ENCODE results near the gene ERI3. TPM values are rescaled to one million over a fixed set of nuclear protein-coding genes. Genes with fewer than 3 reads are reported as not detected.

ERI3 gene
- total RNA-seq, 1 donor from 2014 or later, result 58.3 TPM

- H3K9ac ChIP-seq (ENCODE audit: low read length), result no peak overlapping the region
- H3K4me1 ChIP-seq (ENCODE audit: insufficient read depth, low read length), result no peaks in the 10 kb centered on the region
- no peaks in the 10 kb centered on the region for H3K36me3 ChIP-seq (ENCODE audit: insufficient read depth, low read length)
- H3K9me3 Mint-ChIP-seq (ENCODE audit: unreplicated experiment), result no peaks in the 10 kb centered on the region
- no peaks in the 10 kb centered on the region for H3K27me3 Mint-ChIP-seq (ENCODE audit: low read depth, unreplicated experiment)
- no peak overlapping the region for H3K4me2 ChIP-seq (ENCODE audit: low read length)
- no peak for FAIRE-seq
- peaks cover 56% of the 10 kb centered on the region for H4K20me1 ChIP-seq (ENCODE audit: insufficient read depth, low read length)
- H2AFZ ChIP-seq (ENCODE audit: low read depth, low read length), result no peak overlapping the region
- no peak overlapping the region for H3K4me3 Mint-ChIP-seq (ENCODE audit: unreplicated experiment)
- no peaks in the 10 kb centered on the region for H3K27me3 ChIP-seq (ENCODE audit: insufficient read depth, low read length)
- peaks cover 2% of the 10 kb centered on the region for H3K4me1 Mint-ChIP-seq (ENCODE audit: low read depth, unreplicated experiment)
- no peak overlapping the region for H3K27ac Mint-ChIP-seq (ENCODE audit: unreplicated experiment)
- no peaks in the 10 kb centered on the region for H3K9me3 ChIP-seq (ENCODE audit: insufficient read depth, low read depth, low read length)
- DNase-seq (ENCODE audit: low read depth), result no peak
- TF ChIP-seq, protein P1, sequence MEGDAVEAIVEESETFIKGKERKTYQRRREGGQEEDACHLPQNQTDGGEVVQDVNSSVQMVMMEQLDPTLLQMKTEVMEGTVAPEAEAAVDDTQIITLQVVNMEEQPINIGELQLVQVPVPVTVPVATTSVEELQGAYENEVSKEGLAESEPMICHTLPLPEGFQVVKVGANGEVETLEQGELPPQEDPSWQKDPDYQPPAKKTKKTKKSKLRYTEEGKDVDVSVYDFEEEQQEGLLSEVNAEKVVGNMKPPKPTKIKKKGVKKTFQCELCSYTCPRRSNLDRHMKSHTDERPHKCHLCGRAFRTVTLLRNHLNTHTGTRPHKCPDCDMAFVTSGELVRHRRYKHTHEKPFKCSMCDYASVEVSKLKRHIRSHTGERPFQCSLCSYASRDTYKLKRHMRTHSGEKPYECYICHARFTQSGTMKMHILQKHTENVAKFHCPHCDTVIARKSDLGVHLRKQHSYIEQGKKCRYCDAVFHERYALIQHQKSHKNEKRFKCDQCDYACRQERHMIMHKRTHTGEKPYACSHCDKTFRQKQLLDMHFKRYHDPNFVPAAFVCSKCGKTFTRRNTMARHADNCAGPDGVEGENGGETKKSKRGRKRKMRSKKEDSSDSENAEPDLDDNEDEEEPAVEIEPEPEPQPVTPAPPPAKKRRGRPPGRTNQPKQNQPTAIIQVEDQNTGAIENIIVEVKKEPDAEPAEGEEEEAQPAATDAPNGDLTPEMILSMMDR (IDR thresholded peaks at IDR 0.05; ENCODE audit: insufficient read depth, low read depth, low read length), result no peak
- TF ChIP-seq EZH2 (IDR thresholded peaks at IDR 0.05; ENCODE audit: insufficient read depth, low read length), result no peak
- peaks cover 23% of the 10 kb centered on the region for H3K36me3 Mint-ChIP-seq (ENCODE audit: low read depth, unreplicated experiment)
- H3K27ac ChIP-seq (ENCODE audit: low read depth, low read length), result no peak overlapping the region
- H3K4me3 ChIP-seq (ENCODE audit: insufficient read depth, low read depth, low read length), result no peak overlapping the region
- H3K79me2 ChIP-seq (ENCODE audit: insufficient read depth, low read length), result no peaks in the 10 kb centered on the region
These were observed 94.3 kb downstream of the ERI3 start for GRCh38 chr1:44260792-44261170.

DNA sequence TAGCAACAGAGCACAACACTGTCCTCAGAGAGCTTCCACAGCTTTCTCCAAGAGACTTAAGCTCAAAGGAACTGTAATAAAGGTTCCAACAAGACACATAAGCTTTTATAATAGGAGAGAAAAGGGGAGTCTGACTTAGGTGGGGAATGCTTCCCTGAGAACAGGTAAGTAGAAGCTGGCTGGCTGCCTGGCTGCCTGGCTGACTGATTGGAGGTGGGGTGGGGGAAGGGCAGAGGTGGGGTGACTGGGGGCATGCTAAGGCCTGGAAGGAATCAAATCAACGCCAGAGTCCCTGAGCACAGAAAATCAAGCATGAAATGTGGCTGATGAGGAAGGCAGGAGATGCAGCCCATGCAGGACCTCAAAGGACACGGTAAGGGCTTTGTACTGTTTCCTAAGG lies 96.0 kb downstream of the ERI3 start:
- H3K27ac Mint-ChIP-seq (ENCODE audit: unreplicated experiment), result no peak overlapping the region
- DNase-seq (ENCODE audit: low read depth) (no peak), FAIRE-seq (no peak)
- Histone ChIP-seq H2AFZ (ENCODE audit: low read depth, low read length) (no peak overlapping the region), H3K4me1 (ENCODE audit: insufficient read depth, low read length) (no peaks in the 10 kb centered on the region), H3K9me3 (ENCODE audit: insufficient read depth, low read depth, low read length) (no peaks in the 10 kb centered on the region), H4K20me1 (ENCODE audit: insufficient read depth, low read length) (peaks cover 53% of the 10 kb centered on the region), H3K4me3 (ENCODE audit: insufficient read depth, low read depth, low read length) (no peak overlapping the region), H3K36me3 (ENCODE audit: insufficient read depth, low read length) (no peaks in the 10 kb centered on the region), H3K27ac (ENCODE audit: low read depth, low read length) (no peak overlapping the region), H3K79me2 (ENCODE audit: insufficient read depth, low read length) (no peaks in the 10 kb centered on the region), H3K4me2 (ENCODE audit: low read length) (no peak overlapping the region), H3K9ac (ENCODE audit: low read length) (no peak overlapping the region), H3K27me3 (ENCODE audit: insufficient read depth, low read length) (no peaks in the 10 kb centered on the region)
- no peak overlapping the region for H3K4me3 Mint-ChIP-seq (ENCODE audit: unreplicated experiment)
- H3K9me3 Mint-ChIP-seq (ENCODE audit: unreplicated experiment), result no peaks in the 10 kb centered on the region
- peaks cover 19% of the 10 kb centered on the region for H3K36me3 Mint-ChIP-seq (ENCODE audit: low read depth, unreplicated experiment)
- H3K27me3 Mint-ChIP-seq (ENCODE audit: low read depth, unreplicated experiment), result no peaks in the 10 kb centered on the region
- TF ChIP-seq EZH2 (IDR thresholded peaks at IDR 0.05; ENCODE audit: insufficient read depth, low read length), result no peak
- TF ChIP-seq, protein P1 (IDR thresholded peaks at IDR 0.05; ENCODE audit: insufficient read depth, low read depth, low read length), result no peak
- H3K4me1 Mint-ChIP-seq (ENCODE audit: low read depth, unreplicated experiment), result peaks cover 2% of the 10 kb centered on the region

DNA sequence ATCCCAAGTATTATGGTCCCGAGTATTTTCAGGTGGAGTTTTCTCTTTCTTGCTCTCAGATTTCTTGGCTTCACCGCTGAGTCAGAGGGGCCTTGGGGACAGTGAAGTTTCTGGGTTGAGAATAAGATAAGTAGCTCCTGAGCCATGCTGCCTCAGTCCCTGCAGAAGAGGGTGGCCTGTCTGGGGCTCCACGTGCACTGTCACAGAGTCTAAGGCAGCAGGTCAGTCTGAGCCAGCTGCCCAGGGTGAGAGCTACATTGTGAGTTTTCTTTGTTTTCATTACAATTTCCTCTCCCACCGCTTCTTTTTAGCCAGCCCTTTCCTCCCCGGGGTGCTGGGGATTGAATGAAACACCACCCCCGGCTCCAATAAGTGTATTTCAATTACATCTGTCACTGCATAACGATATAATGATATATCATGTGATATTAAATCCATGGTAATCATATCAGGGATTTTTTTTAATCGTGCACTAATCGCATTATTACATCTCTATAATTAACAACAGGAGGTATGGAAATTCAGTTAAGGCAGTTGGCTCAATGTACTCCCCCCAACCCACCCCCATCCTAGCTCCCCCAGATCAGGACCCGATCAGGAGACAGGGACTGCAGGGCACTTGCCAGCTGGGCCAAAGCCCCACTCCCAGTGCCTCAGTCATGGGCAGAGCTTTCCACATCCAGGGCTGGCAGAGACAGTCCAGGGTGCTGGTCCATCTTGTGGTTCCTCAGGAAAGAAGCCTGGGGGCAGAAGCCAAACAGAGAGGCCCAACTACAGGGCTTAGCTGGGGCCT lies 98.1 kb downstream of the ERI3 start:
- Histone ChIP-seq H3K4me3 (ENCODE audit: insufficient read depth, low read depth, low read length) (no peak overlapping the region), H2AFZ (ENCODE audit: low read depth, low read length) (no peak overlapping the region), H3K36me3 (ENCODE audit: insufficient read depth, low read length) (no peaks in the 10 kb centered on the region), H4K20me1 (ENCODE audit: insufficient read depth, low read length) (peaks cover 46% of the 10 kb centered on the region), H3K79me2 (ENCODE audit: insufficient read depth, low read length) (no peaks in the 10 kb centered on the region), H3K9ac (ENCODE audit: low read length) (no peak overlapping the region), H3K27me3 (ENCODE audit: insufficient read depth, low read length) (no peaks in the 10 kb centered on the region), H3K9me3 (ENCODE audit: insufficient read depth, low read depth, low read length) (no peaks in the 10 kb centered on the region), H3K27ac (ENCODE audit: low read depth, low read length) (no peak overlapping the region), H3K4me1 (ENCODE audit: insufficient read depth, low read length) (no peaks in the 10 kb centered on the region), H3K4me2 (ENCODE audit: low read length) (no peak overlapping the region)
- Mint-ChIP-seq H3K9me3 (ENCODE audit: unreplicated experiment) (no peaks in the 10 kb centered on the region), H3K36me3 (ENCODE audit: low read depth, unreplicated experiment) (peaks cover 13% of the 10 kb centered on the region), H3K4me1 (ENCODE audit: low read depth, unreplicated experiment) (no peaks in the 10 kb centered on the region), H3K27ac (ENCODE audit: unreplicated experiment) (no peak overlapping the region), H3K27me3 (ENCODE audit: low read depth, unreplicated experiment) (no peaks in the 10 kb centered on the region), H3K4me3 (ENCODE audit: unreplicated experiment) (no peak overlapping the region)
- TF ChIP-seq EZH2 (IDR thresholded peaks at IDR 0.05; ENCODE audit: insufficient read depth, low read length), result no peak
- TF ChIP-seq, protein P1 (IDR thresholded peaks at IDR 0.05; ENCODE audit: insufficient read depth, low read depth, low read length), result no peak
- FAIRE-seq (no peak), DNase-seq (ENCODE audit: low read depth) (no peak)
